OCI-LY7 (cell line): ENCODE data around the gene C10orf90. TPM values are rescaled to one million over a fixed set of nuclear protein-coding genes. Genes with fewer than 3 reads are reported as not detected.
A peak's percentile ranks its signal among the peaks of the same experiment; 100 is the strongest.

Source experiments
- BruUV-seq: library from RNA; stranded (reverse); fragments of 400-500 nt; replicated peaks from 2 replicates; lab custom pipeline; 2021; lab: Mats Ljungman, UMichigan
- CTCF ChIA-PET: fragments of 300-600 bp; sonication (Branson Sonifier 250); formaldehyde crosslinking; loops from one replicate; lab custom pipeline; 2022; ENCODE audit warnings: antibody characterized with exemption; ENCODE audit not compliant: unreplicated experiment; lab: Charles Lee
- POLR2A ChIA-PET: fragments of 300-600 bp; sonication (Branson Sonifier 250); formaldehyde crosslinking; loops from one replicate; lab custom pipeline; 2022; ENCODE audit warnings: antibody characterized with exemption; lab: Charles Lee
- DNase-seq: peaks from one replicate; pipeline ENCODE4 v3.0.0-alpha.2; 2015; ENCODE audit warnings: low spot score
- H2AFZ ChIP-seq: fragments of 200-600 bp; sonication (generic), shearing (Covaris generic); 2 replicates; pipeline ENCODE4 v1.6.1; 2014; ENCODE audit warnings: mild to moderate bottlenecking, antibody characterized with exemption, low read length, moderate library complexity
- H3K27ac ChIP-seq: fragments of 200-600 bp; sonication (generic); 2 replicates; pipeline ENCODE4 v1.5.1; 2014; ENCODE audit warnings: mixed run types, low read depth, mild to moderate bottlenecking, moderate library complexity, low read length, inconsistent platforms; ENCODE audit not compliant: poor library complexity, severe bottlenecking
- H3K36me3 ChIP-seq: fragments of 200-600 bp; sonication (generic); 2 replicates; pipeline ENCODE4 v1.6.1; 2014; ENCODE audit warnings: mild to moderate bottlenecking, antibody characterized with exemption, low read length, moderate library complexity, mixed read lengths; ENCODE audit not compliant: insufficient read depth
- H3K4me1 ChIP-seq: fragments of 200-600 bp; sonication (generic); 2 replicates; pipeline ENCODE4 v1.5.1; 2014; ENCODE audit warnings: mild to moderate bottlenecking, low read length; ENCODE audit not compliant: insufficient read depth, poor library complexity, severe bottlenecking
- H3K4me2 ChIP-seq: fragments of 200-600 bp; sonication (generic); 2 replicates; pipeline ENCODE4 v1.6.1; 2014; ENCODE audit warnings: mild to moderate bottlenecking, low read length
- H3K4me3 ChIP-seq: fragments of 200-600 bp; sonication (generic); 2 replicates; pipeline ENCODE4 v1.5.1; 2014; ENCODE audit warnings: mild to moderate bottlenecking, low read depth, low read length; ENCODE audit not compliant: poor library complexity, severe bottlenecking
- H3K79me2 ChIP-seq: fragments of 200-600 bp; sonication (generic); 2 replicates; pipeline ENCODE4 v1.6.1; 2016; ENCODE audit warnings: low read depth, mild to moderate bottlenecking, low read length, moderate library complexity, mixed read lengths; ENCODE audit not compliant: insufficient read depth
- H3K9me2 ChIP-seq: fragments of 200-600 bp; sonication (generic); 2 replicates; pipeline ENCODE4 v1.6.1; 2016; ENCODE audit warnings: mild to moderate bottlenecking, low read length, mixed read lengths; ENCODE audit not compliant: insufficient read depth
- H3K9me3 ChIP-seq: fragments of 200-600 bp; sonication (generic); 2 replicates; pipeline ENCODE4 v1.6.1; 2014; ENCODE audit warnings: mild to moderate bottlenecking, mixed run types, low read length, mixed read lengths
- H4K20me1 ChIP-seq: fragments of 200-600 bp; sonication (generic); 2 replicates; pipeline ENCODE4 v1.6.1; 2014; ENCODE audit warnings: mild to moderate bottlenecking, antibody characterized with exemption, low read length, moderate library complexity, mixed read lengths; ENCODE audit not compliant: insufficient read depth
- CTCF ChIP-seq: fragments of 200-600 bp; sonication (generic); conservative IDR thresholded peaks from 2 replicates; pipeline ENCODE4 v1.5.1; 2014; ENCODE audit warnings: mild to moderate bottlenecking, antibody characterized with exemption, low read length, moderate library complexity, mixed read lengths
- EZH2phosphoT487 ChIP-seq: fragments of 200-600 bp; sonication (generic); IDR thresholded peaks from 2 replicates; pipeline ENCODE4 v1.6.1; 2018; ENCODE audit warnings: low read depth, borderline replicate concordance, mild to moderate bottlenecking, mixed run types, antibody characterized with exemption, low read length, moderate library complexity, mixed read lengths
- intact Hi-C: fragments of 100-400 bp; cut with micrococcal nuclease; formaldehyde crosslinking; loops from one replicate; pipeline ENCODE4 v1.10.0; 2022; ENCODE audit not compliant: unreplicated experiment
- total RNA-seq, 2 experiments: library from RNA; depleted of rRNA in 1 of 2; stranded (reverse); fragments of >200 nt in 1 of 2; shearing (Covaris generic) in 1 of 2; gene quantifications; 2 replicates each; pipeline ENCODE4 v1.2.3, GENCODE V29; 2014 to 2022

The C10orf90 gene
- total RNA-seq, 2 experiments from 2014 or later: not detected

GRCh38 chr10:126599949-126600682, 70.4 kb downstream of the C10orf90 start:
- H3K4me2 ChIP-seq: no peak overlapping the region
- POLR2A ChIA-PET: no interaction called here
- H3K9me2 ChIP-seq: no peaks in the 10 kb centered on the region
- H3K36me3 ChIP-seq: no peaks in the 10 kb centered on the region
- no peak for DNase-seq
- no peaks in the 10 kb centered on the region for H3K9me3 ChIP-seq
- H4K20me1 ChIP-seq: no peaks in the 10 kb centered on the region
- H3K79me2 ChIP-seq: no peaks in the 10 kb centered on the region
- H2AFZ ChIP-seq: no peak overlapping the region
- H3K4me3 ChIP-seq: no peak overlapping the region
- BruUV-seq: no TSS peak
- no peaks in the 10 kb centered on the region for H3K4me1 ChIP-seq
- no peak overlapping the region for H3K27ac ChIP-seq
- CTCF ChIA-PET: no interaction called here
- intact Hi-C loops: loop anchor here (2.0 kb wide), 1 partner anchor 617 kb away; no protein-coding TSS in a partner anchor
- TF ChIP-seq CTCF: no peak
- TF ChIP-seq EZH2phosphoT487: no peak

- no peak overlapping the region for H2AFZ ChIP-seq
- no peaks in the 10 kb centered on the region for H3K9me2 ChIP-seq
- H3K36me3 ChIP-seq: no peaks in the 10 kb centered on the region
- H3K79me2 ChIP-seq: no peaks in the 10 kb centered on the region
- CTCF ChIA-PET: interaction anchor here (0.6 kb wide), 1 partner anchor 19 kb away, joined by 3 read pairs; no protein-coding TSS in a partner anchor
- TF ChIP-seq CTCF (peak; percentile 75), EZH2phosphoT487 (no peak)
- H3K27ac ChIP-seq: no peak overlapping the region
- H3K4me2 ChIP-seq: no peak overlapping the region
- peak; percentile 31 for DNase-seq
- POLR2A ChIA-PET: no interaction called here
- no peaks in the 10 kb centered on the region for H3K9me3 ChIP-seq
- H3K4me3 ChIP-seq: no peak overlapping the region
- no peaks in the 10 kb centered on the region for H3K4me1 ChIP-seq
- no TSS peak for BruUV-seq
- intact Hi-C loops: loop anchor here (2.0 kb wide), 1 partner anchor 615 kb away; no protein-coding TSS in a partner anchor
- no peaks in the 10 kb centered on the region for H4K20me1 ChIP-seq
These were observed 72.5 kb downstream of the C10orf90 start for GRCh38 chr10:126598009-126598408.

- Histone ChIP-seq H3K4me2 (no peak overlapping the region), H4K20me1 (no peaks in the 10 kb centered on the region), H3K36me3 (no peaks in the 10 kb centered on the region), H2AFZ (no peak overlapping the region), H3K4me1 (no peaks in the 10 kb centered on the region), H3K79me2 (no peaks in the 10 kb centered on the region), H3K27ac (no peak overlapping the region), H3K9me2 (no peaks in the 10 kb centered on the region), H3K4me3 (no peak overlapping the region), H3K9me3 (no peaks in the 10 kb centered on the region)
- BruUV-seq: no TSS peak
- POLR2A ChIA-PET: interaction anchor here (0.6 kb wide), 1 partner anchor 32 kb away, joined by 4 read pairs; no protein-coding TSS in a partner anchor
- CTCF ChIA-PET: interaction anchor here (0.6 kb wide), 1 partner anchor 19 kb away, joined by 3 read pairs; no protein-coding TSS in a partner anchor
- TF ChIP-seq CTCF (no peak), EZH2phosphoT487 (no peak)
- intact Hi-C loops: no loop called here
- DNase-seq: no peak
These were observed 73.3 kb downstream of the C10orf90 start for GRCh38 chr10:126597211-126597610.
